Peyer's patch (tissue), 4 donors: Measurements from ENCODE around the gene ANKH. TPM values are rescaled to one million over a fixed set of nuclear protein-coding genes. Genes with fewer than 3 reads are reported as not detected.

Experiments
- DNase-seq, 3 donors: peaks; one replicate each; pipeline ENCODE4 v3.0.0-alpha.2; 2017 to 2019
- H3K27ac ChIP-seq, 4 donors: fragments of 200-600 bp; sonication (generic); one replicate each; pipeline ENCODE4 v1.5.1; 2016 to 2019
- H3K27me3 ChIP-seq, 2 donors: fragments of 200-600 bp; sonication (generic); one replicate each; pipeline ENCODE4 v1.5.1; 2019
- H3K36me3 ChIP-seq, 3 donors: fragments of 200-600 bp; sonication (generic); one replicate each; pipeline ENCODE4 v1.5.1; 2016 to 2019
- H3K4me1 ChIP-seq, 4 donors: fragments of 200-600 bp; sonication (generic); one replicate each; pipeline ENCODE4 v1.5.1; 2016 to 2019
- H3K4me3 ChIP-seq, 4 donors: fragments of 200-600 bp; sonication (generic); 1 replicate in 3 of 4; 2 replicates in 1 of 4; pipeline ENCODE4 v1.5.1; 2016 to 2019; ENCODE audit warnings: mild to moderate bottlenecking in 1 of 4
- H3K9me3 ChIP-seq, 4 donors: fragments of 200-600 bp; sonication (generic); one replicate each; pipeline ENCODE4 v1.5.1; 2016 to 2019; ENCODE audit warnings: mild to moderate bottlenecking in 1 of 4
- CTCF ChIP-seq, 6 experiments: fragments of 450-650 bp in 4 of 6; fragments of 200-600 bp in 2 of 6; sonication (generic) in 1 of 6; IDR thresholded peaks; one replicate each; pipeline ENCODE4 v1.5.1; 2017 to 2019; ENCODE audit warnings: antibody characterized with exemption in 6 of 6, mild to moderate bottlenecking in 3 of 6, moderate library complexity in 1 of 6
- POLR2A ChIP-seq, 2 donors: fragments of 450-650 bp; IDR thresholded peaks; one replicate each; pipeline ENCODE4 v1.5.1; 2017; ENCODE audit warnings: antibody characterized with exemption in 2 of 2, mild to moderate bottlenecking in 2 of 2, moderate library complexity in 2 of 2
- total RNA-seq, 4 donors: library from RNA; depleted of rRNA; stranded (reverse); fragments of >200 nt; gene quantifications; one replicate each; pipeline ENCODE4 v1.1.0, GENCODE V29; 2016

Gene ANKH
- total RNA-seq, 4 donors from 2014 or later, result 28.9 to 98.0 (median 96.1) TPM

GRCh38 chr5:14748180-14748900, 123.2 kb downstream of the ANKH start:
- H3K4me3 ChIP-seq, result no peak overlapping the region
- TF ChIP-seq CTCF (IDR thresholded peaks at IDR 0.05), result no peak
- TF ChIP-seq POLR2A (IDR thresholded peaks at IDR 0.05), result no peak
- H3K27ac ChIP-seq, result no peak overlapping the region
- H3K9me3 ChIP-seq, result no peaks in the 10 kb centered on the region
- H3K27me3 ChIP-seq, result no peaks in the 10 kb centered on the region
- no peak for DNase-seq
- no peaks in the 10 kb centered on the region for H3K4me1 ChIP-seq
- H3K36me3 ChIP-seq, result peaks cover 0 to 60% (median 0%) of the 10 kb centered on the region in 3 donors

GRCh38 chr5:14745753-14746152, 125.8 kb downstream of the ANKH start:
- no peak overlapping the region for H3K27ac ChIP-seq
- H3K27me3 ChIP-seq, result no peaks in the 10 kb centered on the region
- no peaks in the 10 kb centered on the region for H3K4me1 ChIP-seq
- no peak overlapping the region for H3K4me3 ChIP-seq
- peaks cover 0 to 59% (median 0%) of the 10 kb centered on the region in 3 donors for H3K36me3 ChIP-seq
- DNase-seq, result no peak
- no peak for TF ChIP-seq POLR2A (IDR thresholded peaks at IDR 0.05)
- no peak for TF ChIP-seq CTCF (IDR thresholded peaks at IDR 0.05)
- no peaks in the 10 kb centered on the region for H3K9me3 ChIP-seq

GRCh38 chr5:14745188-14745563, 126.4 kb downstream of the ANKH start:
- Histone ChIP-seq H3K4me3 (no peak overlapping the region), H3K36me3 (peaks cover 0 to 59% (median 0%) of the 10 kb centered on the region in 3 donors), H3K4me1 (no peaks in the 10 kb centered on the region), H3K27ac (no peak overlapping the region), H3K27me3 (no peaks in the 10 kb centered on the region), H3K9me3 (no peaks in the 10 kb centered on the region)
- no peak for TF ChIP-seq POLR2A (IDR thresholded peaks at IDR 0.05)
- TF ChIP-seq CTCF (IDR thresholded peaks at IDR 0.05), result no peak
- no peak for DNase-seq

- TF ChIP-seq POLR2A (IDR thresholded peaks at IDR 0.05) (no peak), CTCF (IDR thresholded peaks at IDR 0.05) (no peak)
- H3K27me3 ChIP-seq, result no peaks in the 10 kb centered on the region
- no peak overlapping the region for H3K27ac ChIP-seq
- peaks cover 0 to 60% (median 0%) of the 10 kb centered on the region in 3 donors for H3K36me3 ChIP-seq
- no peak for DNase-seq
- no peak overlapping the region for H3K4me3 ChIP-seq
- H3K9me3 ChIP-seq, result no peaks in the 10 kb centered on the region
- no peaks in the 10 kb centered on the region for H3K4me1 ChIP-seq
Measured at GRCh38 chr5:14744296-14745187, 127.0 kb downstream of the ANKH start.

GRCh38 chr5:14743601-14744295, 127.8 kb downstream of the ANKH start:
- no peaks in the 10 kb centered on the region for H3K27me3 ChIP-seq
- no peak overlapping the region for H3K27ac ChIP-seq
- DNase-seq, result no peak
- no peak overlapping the region for H3K4me3 ChIP-seq
- no peaks in the 10 kb centered on the region for H3K9me3 ChIP-seq
- TF ChIP-seq POLR2A (IDR thresholded peaks at IDR 0.05) (no peak), CTCF (IDR thresholded peaks at IDR 0.05) (no peak)
- H3K4me1 ChIP-seq, result no peaks in the 10 kb centered on the region
- peaks cover 0 to 62% (median 0%) of the 10 kb centered on the region in 3 donors for H3K36me3 ChIP-seq
